ENCODE measurements around the gene CCDC13. TPM values are rescaled to one million over a fixed set of nuclear protein-coding genes. Genes with fewer than 3 reads are reported as not detected.
A peak's percentile ranks its signal among the peaks of the same experiment; 100 is the strongest.

The CCDC13 gene
- polyA plus RNA-seq, 1 donor: 3.8 TPM

- DNase-seq: no peak
These were observed 20.1 kb downstream of the CCDC13 start for GRCh38 chr3:42752961-42753360.

GRCh38 chr3:42752441-42752840 is 20.6 kb downstream of the CCDC13 start:
- DNase-seq: no peak

- no peak for DNase-seq
These were observed 21.4 kb downstream of the CCDC13 start for GRCh38 chr3:42751609-42752008.

GRCh38 chr3:42750834-42751233 is 22.2 kb downstream of the CCDC13 start:
- no peak for DNase-seq

GRCh38 chr3:42749753-42750231 is 23.3 kb downstream of the CCDC13 start:
- DNase-seq: no peak

GRCh38 chr3:42749025-42749752 is 23.9 kb downstream of the CCDC13 start:
- DNase-seq: no peak

GRCh38 chr3:42747581-42747980 is 25.5 kb downstream of the CCDC13 start:
- DNase-seq: no peak

GRCh38 chr3:42746455-42747450 is 26.3 kb downstream of the CCDC13 start:
- DNase-seq: peak; percentile 74

GRCh38 chr3:42745776-42746454 is 27.1 kb downstream of the CCDC13 start:
- DNase-seq: no peak

GRCh38 chr3:42745291-42745745 is 27.7 kb downstream of the CCDC13 start:
- DNase-seq: peak; percentile 42

GRCh38 chr3:42743204-42743995 is 29.7 kb downstream of the CCDC13 start:
- DNase-seq: no peak

- no peak for DNase-seq
These were observed 30.4 kb downstream of the CCDC13 start for GRCh38 chr3:42742688-42743087.

GRCh38 chr3:42742259-42742658 is 30.8 kb downstream of the CCDC13 start:
- no peak for DNase-seq

- DNase-seq: no peak
These were observed 31.3 kb downstream of the CCDC13 start for GRCh38 chr3:42741796-42742195.

GRCh38 chr3:42739401-42740158 is 33.5 kb downstream of the CCDC13 start:
- DNase-seq: peak; percentile 62

GRCh38 chr3:42736531-42736930 is 36.5 kb downstream of the CCDC13 start:
- DNase-seq: no peak

GRCh38 chr3:42736081-42736480 is 37.0 kb downstream of the CCDC13 start:
- no peak for DNase-seq

GRCh38 chr3:42735615-42736014 is 37.4 kb downstream of the CCDC13 start:
- DNase-seq: no peak

- no peak for DNase-seq
These were observed 38.0 kb downstream of the CCDC13 start for GRCh38 chr3:42735019-42735418.

GRCh38 chr3:42734263-42734860 is 38.7 kb downstream of the CCDC13 start:
- no peak for DNase-seq

Data from left kidney (tissue), 2 donors.